Right kidney (tissue), 1 donor: Measurements from ENCODE around the gene PDE11A.

Experiments
- DNase-seq: peaks from one replicate; pipeline ENCODE4 v3.0.0-alpha.2; 2016

Gene PDE11A

GRCh38 chr2:177691177-177691576 lies 381.4 kb downstream of the PDE11A start:
- DNase-seq: no peak

DNA sequence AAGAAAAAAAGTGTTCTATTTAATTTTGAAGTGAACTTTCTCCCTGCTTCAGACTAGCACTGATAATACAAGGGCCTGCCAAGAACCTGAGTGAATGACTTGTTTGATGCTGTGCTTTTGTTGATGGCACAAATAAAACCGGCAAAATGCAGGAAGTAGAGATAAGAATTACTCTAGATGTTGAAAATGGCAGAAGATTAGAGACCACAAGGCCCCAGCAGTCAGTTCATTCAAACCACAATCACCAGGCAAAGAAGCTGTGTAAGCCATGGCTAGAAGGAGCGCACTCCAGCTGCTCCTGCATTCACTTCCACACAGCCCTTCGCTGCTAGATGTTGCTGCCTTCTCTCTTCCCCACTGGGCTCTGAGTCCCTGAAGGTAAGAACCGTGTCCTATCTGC lies 383.0 kb downstream of the PDE11A start:
- DNase-seq: no peak

DNA sequence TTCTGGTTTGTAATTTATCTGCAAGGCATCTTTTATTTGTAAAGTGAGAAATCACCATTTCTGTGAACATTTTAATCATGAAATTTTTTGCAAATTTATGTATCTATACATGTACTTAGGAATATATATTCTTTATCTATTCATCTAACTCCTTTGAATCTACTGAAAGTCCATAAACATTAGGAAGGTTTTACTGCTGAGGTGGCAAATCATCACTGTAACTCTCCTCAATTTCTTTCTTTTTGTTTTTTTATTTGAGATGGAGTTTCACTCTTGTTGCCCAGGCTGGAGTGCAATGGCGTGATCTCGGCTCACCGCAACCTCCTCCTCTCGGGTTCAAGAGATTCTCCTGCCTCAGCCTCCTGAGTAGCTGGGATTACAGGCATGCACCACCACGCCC lies 383.7 kb downstream of the PDE11A start:
- DNase-seq: no peak

DNA sequence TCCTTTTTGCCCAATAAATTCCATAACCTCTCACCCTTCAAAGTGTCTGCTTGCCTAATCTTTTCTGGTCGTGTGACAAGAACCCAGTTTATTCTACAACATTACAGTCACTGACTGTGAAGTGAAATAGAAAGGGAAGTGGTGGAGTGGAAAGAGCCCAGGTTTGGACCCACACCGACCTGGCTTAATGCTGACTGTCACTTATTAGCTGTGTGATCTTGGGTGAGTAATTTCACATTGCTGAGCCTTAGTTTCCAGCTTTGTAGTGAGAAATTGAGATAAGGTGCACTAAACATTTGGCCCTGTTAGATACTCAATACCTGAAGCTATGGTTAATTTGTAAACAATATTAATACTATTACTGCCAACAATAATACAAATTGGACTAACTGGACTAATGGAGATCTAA lies 388.9 kb downstream of the PDE11A start:
- DNase-seq: no peak

DNA sequence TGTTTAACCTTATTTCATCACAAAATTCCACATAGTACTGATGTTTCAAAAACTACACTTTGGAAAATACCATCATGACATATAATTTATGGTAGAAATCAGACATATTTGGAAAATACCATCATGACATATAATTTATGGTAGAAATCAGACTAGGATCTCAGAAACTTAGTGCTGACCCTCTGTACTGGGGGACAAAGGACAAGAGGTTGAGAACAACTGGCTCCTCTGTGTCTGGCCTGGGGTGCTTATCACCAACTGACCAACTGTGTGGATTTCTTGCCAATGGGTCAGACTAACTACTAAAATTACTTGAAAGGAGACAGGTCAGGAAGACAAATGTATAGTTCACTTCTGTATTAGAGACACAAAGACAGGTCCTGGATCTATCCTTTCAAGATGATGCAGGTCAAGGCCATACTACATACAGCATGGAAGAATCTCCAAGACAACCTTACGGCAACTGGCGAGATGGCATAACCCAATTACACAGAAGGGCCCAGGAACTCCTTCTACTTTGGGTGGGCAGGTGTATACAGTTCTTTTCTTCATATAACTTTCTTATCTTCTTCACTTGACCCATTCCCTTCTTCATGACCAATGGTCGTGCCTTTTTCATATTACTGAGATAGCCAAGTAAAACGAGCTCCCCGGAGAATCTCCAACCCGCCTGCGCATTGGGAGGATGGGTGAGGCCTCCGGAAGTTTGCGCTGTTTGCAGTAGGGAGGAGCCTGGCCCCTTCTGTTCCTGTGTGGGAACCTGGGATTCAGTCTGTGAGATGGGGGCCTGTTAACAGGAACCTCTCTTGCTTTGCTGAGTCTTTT lies 389.5 kb downstream of the PDE11A start:
- DNase-seq: no peak

GRCh38 chr2:177682006-177682405 lies 390.6 kb downstream of the PDE11A start:
- no peak for DNase-seq

GRCh38 chr2:177680866-177681712 lies 391.5 kb downstream of the PDE11A start:
- no peak for DNase-seq

DNA sequence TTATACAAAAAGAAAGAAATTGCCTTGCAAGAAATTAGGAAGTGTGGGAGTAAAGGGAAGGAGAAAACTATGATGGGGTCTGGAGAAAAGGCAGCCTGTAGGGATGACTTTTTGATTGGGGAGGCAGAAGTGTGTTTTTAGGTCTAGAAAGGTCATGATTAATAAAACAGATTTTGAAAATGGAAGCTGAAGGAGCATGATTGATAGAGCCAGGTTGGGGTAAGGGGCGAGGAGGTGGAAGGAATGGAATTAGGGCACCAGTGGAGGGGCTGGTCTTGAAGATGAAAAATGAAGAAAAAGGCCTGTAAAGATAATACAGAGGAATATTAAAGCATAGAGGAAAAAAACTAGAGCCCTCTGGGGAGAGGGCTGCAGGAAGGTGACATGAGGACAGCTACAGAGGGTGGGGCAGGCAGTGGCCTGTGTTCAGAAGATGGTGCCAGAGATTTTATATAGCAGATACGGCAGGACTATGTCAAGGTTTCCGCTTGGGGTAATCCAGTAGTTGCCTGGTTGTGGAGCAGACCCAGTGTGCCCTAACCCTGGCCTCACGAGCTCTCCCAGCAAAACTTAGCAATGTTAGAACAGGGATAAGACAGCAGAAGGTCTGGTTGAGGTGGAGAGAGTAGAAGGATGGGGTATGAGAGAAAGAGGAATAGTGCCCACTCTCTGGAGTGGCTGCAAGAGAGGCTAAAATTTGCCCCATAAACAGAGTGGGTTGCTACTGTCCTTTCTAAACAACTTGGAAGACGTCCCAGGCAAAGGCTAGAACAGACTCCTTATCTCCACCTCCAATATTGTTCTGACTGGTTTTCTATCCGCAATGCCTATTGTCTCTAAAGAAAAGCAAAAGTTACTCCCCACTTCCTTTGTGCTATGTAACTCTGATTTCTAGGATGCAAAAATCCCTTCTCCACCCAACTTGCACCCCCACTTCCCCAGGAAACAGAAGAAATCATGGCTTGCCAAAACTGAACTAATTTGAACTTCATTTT lies 392.7 kb downstream of the PDE11A start:
- DNase-seq: no peak

GRCh38 chr2:177678939-177679338 lies 393.6 kb downstream of the PDE11A start:
- DNase-seq: no peak

DNA sequence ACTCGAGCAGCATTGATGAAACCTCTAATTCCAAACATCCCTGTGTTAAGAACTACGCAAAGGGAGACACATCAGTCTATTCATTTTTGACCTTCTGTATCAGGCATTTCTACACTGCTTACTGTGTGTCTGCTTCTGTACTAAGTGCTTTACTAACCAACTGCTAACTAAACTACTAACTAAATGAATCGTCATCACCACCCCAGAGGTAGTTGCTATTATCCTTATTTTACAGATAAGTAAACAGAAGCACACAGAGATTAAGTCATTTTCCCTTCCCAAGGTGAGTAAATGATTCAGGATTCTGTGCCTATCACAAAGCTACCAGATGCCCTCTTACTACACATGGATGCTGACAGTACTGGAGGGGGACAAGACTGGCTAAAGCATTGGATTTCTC lies 395.9 kb downstream of the PDE11A start:
- no peak for DNase-seq

GRCh38 chr2:177675825-177676224 lies 396.8 kb downstream of the PDE11A start:
- no peak for DNase-seq

DNA sequence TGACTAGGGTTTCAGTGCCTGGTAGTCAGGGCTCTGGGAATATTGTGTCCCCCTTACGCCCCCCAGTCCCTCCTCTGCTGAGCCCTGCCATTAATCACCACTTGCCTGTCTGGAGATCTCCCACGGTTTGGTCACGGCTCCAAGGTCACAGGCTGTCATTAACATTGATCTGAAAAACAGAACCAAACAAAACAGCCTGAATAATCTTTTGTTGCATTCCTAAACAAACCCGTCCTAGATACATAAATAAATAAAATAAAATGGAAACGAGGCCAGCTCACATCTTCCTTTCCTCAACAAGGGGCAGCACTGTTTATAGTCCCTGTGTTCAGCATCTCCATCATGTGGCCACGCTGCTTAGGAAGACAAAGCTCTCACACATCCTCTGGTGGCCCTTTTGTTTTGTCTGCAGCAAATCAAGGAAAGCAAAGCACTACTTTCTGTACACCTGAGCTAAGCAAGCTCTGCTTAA lies 397.2 kb downstream of the PDE11A start:
- DNase-seq: peak; percentile 68

GRCh38 chr2:177673602-177674595 lies 398.7 kb downstream of the PDE11A start:
- no peak for DNase-seq

GRCh38 chr2:177671662-177672061 lies 400.9 kb downstream of the PDE11A start:
- no peak for DNase-seq

DNA sequence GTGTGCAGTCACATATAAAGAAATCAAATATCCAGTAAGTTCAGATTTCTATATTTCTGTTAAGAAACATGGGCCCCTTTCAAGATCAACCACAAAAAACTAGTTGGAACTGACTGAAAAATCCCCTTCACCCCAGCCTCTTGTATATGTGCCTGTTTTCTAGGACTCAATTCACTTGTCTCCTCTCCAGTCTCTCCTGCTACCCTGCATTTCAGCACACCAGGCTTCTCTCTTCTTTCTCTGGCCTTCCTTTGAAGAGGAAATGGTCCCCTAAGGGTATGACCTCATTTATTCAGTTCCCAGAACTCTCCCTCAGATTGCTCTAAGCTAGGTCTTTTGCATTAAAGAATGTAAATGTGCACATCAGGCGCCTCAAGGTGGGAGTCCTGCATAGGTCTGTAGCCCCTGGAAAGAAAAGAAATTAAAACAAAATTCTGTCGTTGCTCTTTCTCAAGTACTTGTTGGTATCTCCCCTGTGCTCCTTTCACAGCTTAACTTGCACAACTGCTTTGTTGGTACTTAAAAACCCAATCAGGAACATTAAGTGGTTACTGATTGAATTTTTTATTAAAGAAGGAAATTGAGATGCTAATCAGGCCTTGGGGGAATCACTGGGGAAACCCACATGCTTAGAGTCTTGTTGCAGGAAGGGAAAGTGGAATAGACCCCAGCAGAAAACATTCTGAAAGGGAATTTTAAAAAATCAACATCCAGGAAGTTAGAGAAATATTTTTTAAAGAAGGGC lies 401.6 kb downstream of the PDE11A start:
- DNase-seq: no peak

DNA sequence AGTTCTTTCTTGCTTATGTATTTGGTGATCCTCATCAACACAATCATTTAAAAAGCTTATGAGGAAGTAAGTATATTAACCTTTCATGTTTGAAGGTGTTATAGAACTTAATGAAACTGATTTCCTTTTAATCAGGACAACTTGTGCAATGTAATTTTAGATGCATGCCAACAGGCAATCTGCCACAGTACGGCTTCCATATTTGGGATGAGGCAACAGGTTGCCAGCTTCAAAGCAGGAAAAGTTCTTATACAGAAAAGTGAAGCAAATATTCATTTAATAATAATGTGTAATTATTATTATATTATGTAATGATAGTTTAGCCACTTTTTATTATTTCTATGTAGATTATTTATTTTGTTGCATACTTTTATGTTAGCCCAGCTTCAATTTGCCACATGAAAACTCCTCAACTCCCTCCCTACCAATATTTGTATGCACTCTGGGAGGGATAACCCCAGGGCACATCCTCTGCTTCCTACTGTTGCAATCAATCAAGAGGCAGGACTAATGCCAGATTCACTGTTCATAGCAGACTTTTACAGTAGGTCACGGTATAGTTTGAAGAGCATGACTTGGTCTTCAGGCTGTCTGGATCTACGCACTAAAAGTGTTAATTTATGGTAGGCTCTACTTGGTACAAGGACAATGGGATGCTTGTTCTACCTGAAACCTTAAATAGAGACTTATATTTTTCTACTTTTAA lies 402.8 kb downstream of the PDE11A start:
- DNase-seq: no peak

- no peak for DNase-seq
These were observed 403.4 kb downstream of the PDE11A start for GRCh38 chr2:177669201-177669600.

DNA sequence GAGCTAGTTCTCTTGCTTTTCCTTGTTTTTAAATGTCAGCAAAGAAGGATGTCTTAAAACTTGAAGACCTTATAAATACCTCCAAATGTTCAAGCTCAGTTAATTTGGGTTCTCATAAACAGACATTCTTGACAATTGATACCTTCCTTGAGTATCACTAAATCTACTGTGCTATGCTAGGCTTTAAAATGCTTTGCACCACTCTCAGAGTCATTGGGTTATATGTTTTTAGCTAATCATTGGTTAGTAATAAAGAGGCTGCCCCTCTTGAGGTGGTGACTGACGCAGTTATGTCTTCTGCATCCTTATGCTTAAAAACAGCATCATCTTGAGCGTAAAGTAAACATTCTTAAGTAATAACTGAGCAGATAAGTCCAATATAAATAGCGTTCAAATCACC lies 404.0 kb downstream of the PDE11A start:
- DNase-seq: no peak

GRCh38 chr2:177667626-177668025 lies 405.0 kb downstream of the PDE11A start:
- no peak for DNase-seq
